Karpas-422 (cell line): ENCODE results near the gene GRIK5. TPM values are rescaled to one million over a fixed set of nuclear protein-coding genes. Genes with fewer than 3 reads are reported as not detected.

Experiments
- DNase-seq: peaks from one replicate; pipeline ENCODE4 v3.0.0-alpha.2; 2015
- H2AFZ ChIP-seq: fragments of 200-600 bp; sonication (generic); 2 replicates; pipeline ENCODE4 v1.6.1; 2014; ENCODE audit warnings: antibody characterized with exemption, low read length, mixed read lengths
- H3K27ac ChIP-seq: fragments of 200-600 bp; sonication (generic); 2 replicates; pipeline ENCODE4 v1.5.1; 2014; ENCODE audit warnings: mild to moderate bottlenecking, low read length, moderate library complexity
- H3K27me3 ChIP-seq: fragments of 200-600 bp; sonication (generic); 2 replicates; pipeline ENCODE4 v1.6.1; 2014; ENCODE audit warnings: low read length, mixed read lengths
- H3K36me3 ChIP-seq: fragments of 200-600 bp; sonication (generic); 2 replicates; pipeline ENCODE4 v1.6.1; 2014; ENCODE audit warnings: low read length, mixed read lengths; ENCODE audit not compliant: insufficient read depth
- H3K4me1 ChIP-seq: fragments of 200-600 bp; sonication (generic); 2 replicates; pipeline ENCODE4 v1.6.1; 2014; ENCODE audit warnings: mild to moderate bottlenecking, low read length, mixed read lengths
- H3K4me2 ChIP-seq: fragments of 200-600 bp; sonication (generic); 2 replicates; pipeline ENCODE4 v1.6.1; 2014; ENCODE audit warnings: low read length, low read depth, mild to moderate bottlenecking; ENCODE audit not compliant: poor library complexity, severe bottlenecking
- H3K4me3 ChIP-seq: fragments of 200-600 bp; sonication (generic); 2 replicates; pipeline ENCODE4 v1.5.1; 2014; ENCODE audit warnings: mild to moderate bottlenecking, antibody characterized with exemption, low read length, mixed read lengths
- H3K79me2 ChIP-seq: fragments of 200-600 bp; sonication (generic); 2 replicates; pipeline ENCODE4 v1.6.1; 2014; ENCODE audit warnings: mild to moderate bottlenecking, low read length, mixed read lengths
- H3K9ac ChIP-seq: fragments of 200-600 bp; sonication (generic); 2 replicates; pipeline ENCODE4 v1.6.0; 2014; ENCODE audit warnings: low read length
- H3K9me2 ChIP-seq: fragments of 200-600 bp; sonication (generic), shearing (Covaris generic); replicated peaks from 2 replicates; pipeline ENCODE4 v1.6.0; 2014; ENCODE audit warnings: mild to moderate bottlenecking, low read length, moderate library complexity; ENCODE audit not compliant: insufficient read depth
- H3K9me3 ChIP-seq: fragments of 300-700, 200-600 bp; sonication (generic); 2 replicates; pipeline ENCODE4 v1.6.1; 2014; ENCODE audit warnings: low read length, mixed read lengths
- H4K20me1 ChIP-seq: fragments of 200-600 bp; sonication (generic); 2 replicates; pipeline ENCODE4 v1.6.1; 2014; ENCODE audit warnings: mild to moderate bottlenecking, antibody characterized with exemption, low read length, low read depth; ENCODE audit not compliant: insufficient read depth
- total RNA-seq: library from RNA; depleted of rRNA; stranded (reverse); fragments of >200 nt; shearing (Covaris generic); gene quantifications from 2 replicates; pipeline ENCODE4 v1.2.3, GENCODE V29; 2014; ENCODE audit warnings: low replicate concordance

The GRIK5 gene
- total RNA-seq, 1 experiment from 2014 or later: 0.07 TPM

GRCh38 chr19:41968751-41969595, 101.0 kb downstream of the GRIK5 start:
- Histone ChIP-seq H3K79me2 (no peaks in the 10 kb centered on the region), H3K9me2 (no peaks in the 10 kb centered on the region), H3K27ac (no peak overlapping the region), H3K4me1 (no peaks in the 10 kb centered on the region), H3K27me3 (no peaks in the 10 kb centered on the region), H3K9ac (no peak overlapping the region), H3K4me2 (no peak overlapping the region), H2AFZ (no peak overlapping the region), H3K36me3 (no peaks in the 10 kb centered on the region), H3K4me3 (no peak overlapping the region), H3K9me3 (no peaks in the 10 kb centered on the region), H4K20me1 (no peaks in the 10 kb centered on the region)
- no peak for DNase-seq

- DNase-seq: no peak
- Histone ChIP-seq H3K79me2 (no peaks in the 10 kb centered on the region), H3K36me3 (no peaks in the 10 kb centered on the region), H3K9ac (no peak overlapping the region), H3K4me1 (no peaks in the 10 kb centered on the region), H3K4me2 (no peak overlapping the region), H2AFZ (no peak overlapping the region), H3K9me3 (no peaks in the 10 kb centered on the region), H3K4me3 (no peak overlapping the region), H3K27ac (no peak overlapping the region), H3K9me2 (no peaks in the 10 kb centered on the region), H4K20me1 (no peaks in the 10 kb centered on the region), H3K27me3 (no peaks in the 10 kb centered on the region)
Measured at GRCh38 chr19:41967054-41967783, 102.8 kb downstream of the GRIK5 start.

- H3K9me3 ChIP-seq: no peaks in the 10 kb centered on the region
- no peaks in the 10 kb centered on the region for H3K36me3 ChIP-seq
- no peak overlapping the region for H3K9ac ChIP-seq
- no peak overlapping the region for H3K4me2 ChIP-seq
- no peaks in the 10 kb centered on the region for H3K27me3 ChIP-seq
- no peaks in the 10 kb centered on the region for H3K4me1 ChIP-seq
- no peak for DNase-seq
- H4K20me1 ChIP-seq: no peaks in the 10 kb centered on the region
- no peaks in the 10 kb centered on the region for H3K9me2 ChIP-seq
- H3K4me3 ChIP-seq: no peak overlapping the region
- no peak overlapping the region for H3K27ac ChIP-seq
- no peaks in the 10 kb centered on the region for H3K79me2 ChIP-seq
- no peak overlapping the region for H2AFZ ChIP-seq
Measured at GRCh38 chr19:41965106-41965505, 104.9 kb downstream of the GRIK5 start.

- Histone ChIP-seq H2AFZ (no peak overlapping the region), H3K4me2 (no peak overlapping the region), H3K36me3 (no peaks in the 10 kb centered on the region; the same call in 1 of the 2 replicates), H3K4me1 (peaks cover 16% of the 10 kb centered on the region), H3K9me2 (no peaks in the 10 kb centered on the region), H3K9ac (no peak overlapping the region), H3K9me3 (no peaks in the 10 kb centered on the region), H3K4me3 (no peak overlapping the region), H3K79me2 (peaks cover 5% of the 10 kb centered on the region; the same call in 1 of the 2 replicates), H4K20me1 (no peaks in the 10 kb centered on the region), H3K27ac (no peak overlapping the region), H3K27me3 (no peaks in the 10 kb centered on the region)
- DNase-seq: no peak
Measured at GRCh38 chr19:41960973-41961372, 109.0 kb downstream of the GRIK5 start.

GRCh38 chr19:41959056-41960053, 110.7 kb downstream of the GRIK5 start, which contains the start of gene RABAC1:
Gene RABAC1 (minus strand): TSS chr19:41959321. CDS start chr19:41959292, 29 bp downstream.
- Histone ChIP-seq H2AFZ (peak within 1 kb of the TSS; percentile 88; the same call in 1 of the 2 replicates), H3K36me3 (no peaks in the 10 kb centered on the region; the same call in 1 of the 2 replicates), H3K79me2 (peaks cover 5% of the 10 kb centered on the region; the same call in 1 of the 2 replicates), H3K4me1 (peaks cover 16% of the 10 kb centered on the region), H3K27me3 (no peaks in the 10 kb centered on the region), H3K9me3 (no peaks in the 10 kb centered on the region), H3K27ac (peak within 1 kb of the TSS; percentile 71), H3K9me2 (no peaks in the 10 kb centered on the region), H3K4me2 (peak within 1 kb of the TSS; percentile 96), H3K4me3 (peak within 1 kb of the TSS; percentile 92), H4K20me1 (no peaks in the 10 kb centered on the region), H3K9ac (peak within 1 kb of the TSS; percentile 95)
- peak; percentile 96 for DNase-seq

GRCh38 chr19:41958367-41959055, 111.5 kb downstream of the GRIK5 start:
- H3K4me1 ChIP-seq: peaks cover 16% of the 10 kb centered on the region
- H2AFZ ChIP-seq: peak overlapping the region; percentile 70; the same call in 1 of the 2 replicates
- DNase-seq: peak; percentile 91
- H3K9me2 ChIP-seq: no peaks in the 10 kb centered on the region
- H4K20me1 ChIP-seq: no peaks in the 10 kb centered on the region
- H3K27ac ChIP-seq: peak overlapping the region; percentile 71
- peak overlapping the region; percentile 92 for H3K4me3 ChIP-seq
- peak overlapping the region; percentile 96 for H3K4me2 ChIP-seq
- H3K79me2 ChIP-seq: peaks cover 5% of the 10 kb centered on the region; the same call in 1 of the 2 replicates
- peak overlapping the region; percentile 95 for H3K9ac ChIP-seq
- H3K36me3 ChIP-seq: no peaks in the 10 kb centered on the region; the same call in 1 of the 2 replicates
- no peaks in the 10 kb centered on the region for H3K9me3 ChIP-seq
- no peaks in the 10 kb centered on the region for H3K27me3 ChIP-seq

GRCh38 chr19:41957838-41958366, 112.1 kb downstream of the GRIK5 start:
- H3K9me3 ChIP-seq: no peaks in the 10 kb centered on the region
- H3K4me1 ChIP-seq: peaks cover 16% of the 10 kb centered on the region
- peak overlapping the region; percentile 92 for H3K4me3 ChIP-seq
- H3K4me2 ChIP-seq: peak overlapping the region; percentile 96
- DNase-seq: peak; percentile 85
- no peaks in the 10 kb centered on the region for H4K20me1 ChIP-seq
- H2AFZ ChIP-seq: no peak overlapping the region
- peaks cover 5% of the 10 kb centered on the region; the same call in 1 of the 2 replicates for H3K79me2 ChIP-seq
- H3K27me3 ChIP-seq: no peaks in the 10 kb centered on the region
- no peaks in the 10 kb centered on the region; the same call in 1 of the 2 replicates for H3K36me3 ChIP-seq
- H3K9ac ChIP-seq: peak overlapping the region; percentile 95
- peak overlapping the region; percentile 31; the same call in 1 of the 2 replicates for H3K27ac ChIP-seq
- H3K9me2 ChIP-seq: no peaks in the 10 kb centered on the region
